Thyroid gland (tissue), 4 donors: ENCODE data around the gene KCNH4. TPM values are rescaled to one million over a fixed set of nuclear protein-coding genes. Genes with fewer than 3 reads are reported as not detected.

Source experiments
- DNase-seq, 2 donors: peaks; one replicate each; pipeline ENCODE4 v3.0.0-alpha.2; 2019
- H3K27ac ChIP-seq, 3 donors: fragments of 200-600 bp; sonication (generic); 1 replicate in 2 of 3; 2 replicates in 1 of 3; pipeline ENCODE4 v1.5.1; 2016 to 2019; ENCODE audit warnings: mild to moderate bottlenecking in 1 of 3, moderate library complexity in 1 of 3
- H3K27me3 ChIP-seq: fragments of 200-600 bp; sonication (generic); one replicate; pipeline ENCODE4 v1.5.1; 2019
- H3K36me3 ChIP-seq, 2 donors: fragments of 200-600 bp; sonication (generic); one replicate each; pipeline ENCODE4 v1.5.1; 2016 to 2019
- H3K4me1 ChIP-seq, 2 donors: fragments of 200-600 bp; sonication (generic); one replicate each; pipeline ENCODE4 v1.5.1; 2017 to 2019
- H3K4me3 ChIP-seq, 3 donors: fragments of 200-600 bp; sonication (generic); replicated peaks in 1 of 3; 1 replicate in 2 of 3; 2 replicates in 1 of 3; pipeline ENCODE4 v1.5.1; 2016; ENCODE audit warnings: mild to moderate bottlenecking in 1 of 3
- H3K9me3 ChIP-seq: fragments of 200-600 bp; sonication (generic); one replicate; pipeline ENCODE4 v1.5.1; 2017
- POLR2A ChIP-seq, 2 donors: fragments of 450-650 bp; IDR thresholded peaks; one replicate each; pipeline ENCODE4 v1.6.1; 2017; ENCODE audit warnings: antibody characterized with exemption in 2 of 2, mild to moderate bottlenecking in 2 of 2, moderate library complexity in 1 of 2
- WGBS, 2 donors: methylation state at CpG; one replicate each; pipeline ENCODE4 v1.1.5; 2017; 5-methylcytosine and 5-hydroxymethylcytosine counted together
- intact Hi-C: fragments of 100-400 bp; cut with DNase I; formaldehyde crosslinking; loops from one replicate; pipeline ENCODE4 v1.15.1; 2023
- total RNA-seq, 4 donors: library from RNA; depleted of rRNA; stranded (reverse); fragments of >200 nt; gene quantifications; one replicate each; pipeline ENCODE4 v1.2.3, GENCODE V29; 2016
- TF ChIP-seq, protein P1 (sequence below), 6 experiments: fragments of 200-600 bp in 3 of 6; fragments of 450-650 bp in 3 of 6; sonication (generic) in 3 of 6; IDR thresholded peaks; one replicate each; pipeline ENCODE4 v1.5.1; 2016 to 2019; ENCODE audit warnings: antibody characterized with exemption in 6 of 6, mild to moderate bottlenecking in 2 of 6, inconsistent platforms in 1 of 6, moderate library complexity in 1 of 6

Gene KCNH4
- total RNA-seq, 4 donors from 2014 or later: not detected

DNA sequence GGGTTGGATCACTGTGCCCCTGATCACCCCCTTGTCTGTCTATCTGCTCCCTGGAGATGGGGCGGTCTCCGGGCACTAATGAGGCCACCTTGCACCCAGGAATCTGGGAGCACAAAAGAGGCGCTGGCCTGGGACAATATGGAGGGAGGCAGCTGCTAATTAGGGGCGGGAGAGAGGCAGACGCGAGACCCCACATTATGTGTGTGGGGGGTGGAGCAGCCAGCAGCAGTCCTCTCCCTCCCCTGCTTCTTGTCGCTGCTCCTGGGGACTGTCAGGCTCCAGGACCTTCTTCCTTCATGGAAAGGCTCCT, 4.6 kb upstream of the KCNH4 start:
- H3K36me3 ChIP-seq: no peaks in the 10 kb centered on the region
- H3K4me3 ChIP-seq: no peak overlapping the region
- WGBS, 2 donors: 68 to 72% methylated on average over 7 of the region's 7 CpGs
- H3K27ac ChIP-seq: no peak overlapping the region
- peaks cover 15 to 21% of the 10 kb centered on the region in 2 donors for H3K4me1 ChIP-seq
- peaks cover 6% of the 10 kb centered on the region for H3K27me3 ChIP-seq
- TF ChIP-seq POLR2A (IDR thresholded peaks at IDR 0.05): no peak
- TF ChIP-seq, protein P1, sequence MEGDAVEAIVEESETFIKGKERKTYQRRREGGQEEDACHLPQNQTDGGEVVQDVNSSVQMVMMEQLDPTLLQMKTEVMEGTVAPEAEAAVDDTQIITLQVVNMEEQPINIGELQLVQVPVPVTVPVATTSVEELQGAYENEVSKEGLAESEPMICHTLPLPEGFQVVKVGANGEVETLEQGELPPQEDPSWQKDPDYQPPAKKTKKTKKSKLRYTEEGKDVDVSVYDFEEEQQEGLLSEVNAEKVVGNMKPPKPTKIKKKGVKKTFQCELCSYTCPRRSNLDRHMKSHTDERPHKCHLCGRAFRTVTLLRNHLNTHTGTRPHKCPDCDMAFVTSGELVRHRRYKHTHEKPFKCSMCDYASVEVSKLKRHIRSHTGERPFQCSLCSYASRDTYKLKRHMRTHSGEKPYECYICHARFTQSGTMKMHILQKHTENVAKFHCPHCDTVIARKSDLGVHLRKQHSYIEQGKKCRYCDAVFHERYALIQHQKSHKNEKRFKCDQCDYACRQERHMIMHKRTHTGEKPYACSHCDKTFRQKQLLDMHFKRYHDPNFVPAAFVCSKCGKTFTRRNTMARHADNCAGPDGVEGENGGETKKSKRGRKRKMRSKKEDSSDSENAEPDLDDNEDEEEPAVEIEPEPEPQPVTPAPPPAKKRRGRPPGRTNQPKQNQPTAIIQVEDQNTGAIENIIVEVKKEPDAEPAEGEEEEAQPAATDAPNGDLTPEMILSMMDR (IDR thresholded peaks at IDR 0.05): no peak
- H3K9me3 ChIP-seq: no peaks in the 10 kb centered on the region
- intact Hi-C loops: no loop called here
- no peak for DNase-seq

DNA sequence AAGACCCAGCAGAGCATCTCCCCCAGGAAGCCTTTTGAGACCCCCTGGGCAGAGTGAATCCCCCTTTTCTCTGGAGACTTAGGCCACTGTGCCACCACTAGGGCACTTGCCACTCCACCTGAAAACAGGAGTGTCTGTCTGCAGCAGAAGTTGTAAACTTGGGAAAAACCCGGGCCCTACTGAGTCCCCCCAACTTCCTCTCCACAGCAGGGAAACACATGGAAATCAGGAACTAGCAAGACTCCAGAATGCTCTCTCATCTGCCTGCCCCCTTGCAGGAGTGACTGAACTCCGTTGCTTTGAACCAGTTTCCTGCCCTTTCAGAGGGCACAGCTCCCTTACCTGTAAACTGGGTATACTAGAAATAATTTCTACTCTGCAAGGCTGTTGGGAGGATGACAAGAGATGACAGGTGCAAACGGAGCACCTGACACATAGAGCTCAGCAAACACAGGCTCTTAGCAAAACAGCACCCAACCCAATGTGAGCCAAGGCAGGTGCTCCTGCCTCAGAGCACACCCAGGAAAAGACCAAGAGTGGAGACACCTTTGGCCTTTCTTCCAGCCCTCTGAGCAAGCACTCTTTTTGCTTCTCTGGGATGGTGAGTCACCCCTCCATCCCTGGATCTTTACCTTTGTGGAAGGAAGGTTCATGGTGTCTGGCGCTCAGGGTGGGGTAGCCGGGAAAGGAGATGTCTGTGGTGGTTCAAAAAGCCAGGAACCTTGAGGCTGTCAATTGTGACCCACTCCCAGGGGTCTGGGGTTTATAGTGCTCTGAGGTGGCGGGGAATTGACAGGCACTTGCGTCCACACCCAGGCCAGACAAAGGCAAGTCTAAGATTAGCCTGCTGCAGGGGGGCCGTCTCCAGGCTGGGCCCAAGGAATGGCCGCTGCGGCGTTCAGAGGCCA, 4.0 kb upstream of the KCNH4 start, which contains the start of gene HCRT:
Gene HCRT, minus strand, starts transcription at position 740 of the 908 bp plus-strand sequence. Its CDS starts 87 bp downstream, at position 653.
- H3K27ac ChIP-seq: no peak within 1 kb of the TSS

DNA sequence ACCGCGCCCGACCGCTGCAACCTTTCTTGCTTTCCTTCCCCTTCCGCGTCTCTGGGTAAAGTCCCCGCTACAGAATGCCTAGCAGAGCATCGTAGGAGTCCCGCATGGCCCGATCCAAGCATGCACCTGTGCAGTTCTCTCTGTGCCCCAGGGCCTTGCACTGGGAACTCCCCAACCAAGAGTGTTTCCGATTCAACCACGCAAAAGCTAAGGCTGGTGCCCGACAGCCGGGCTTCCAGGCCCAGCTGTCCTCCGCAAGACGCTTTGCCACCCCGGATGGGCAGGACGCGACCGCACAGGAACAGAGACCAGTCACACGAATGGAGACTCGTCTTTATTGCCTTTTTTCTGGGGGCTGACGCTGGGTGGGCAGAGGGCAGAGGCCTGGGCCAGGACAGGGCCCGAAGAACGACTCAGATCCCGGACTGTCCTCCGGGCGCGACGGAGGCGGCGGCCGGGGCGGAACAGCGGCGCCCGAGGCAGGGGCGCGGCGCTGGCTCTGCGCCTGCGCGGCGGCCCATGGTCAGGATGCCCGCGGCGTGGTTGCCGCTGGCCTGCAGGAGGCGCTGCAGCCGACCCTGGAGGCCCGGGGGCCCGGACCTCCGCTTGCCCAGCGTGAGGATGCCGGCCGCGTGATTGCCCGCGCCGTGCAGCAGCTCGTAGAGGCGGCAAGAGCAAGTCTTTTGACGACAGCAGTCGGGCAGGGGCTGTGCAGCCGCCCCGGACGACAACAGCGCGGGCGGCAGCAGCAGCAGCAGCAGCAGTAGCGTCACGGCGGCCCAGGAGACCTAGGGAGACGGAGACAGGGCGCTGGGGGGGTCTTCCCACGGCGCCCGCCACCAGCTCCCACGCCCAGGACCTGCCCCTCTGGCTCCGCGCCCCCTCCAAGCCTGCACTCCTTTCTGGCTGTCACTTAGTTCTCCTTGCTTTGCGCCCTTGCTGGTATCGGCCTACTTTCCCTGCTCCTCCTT, 3.1 kb upstream of the KCNH4 start:
- intact Hi-C loops: no loop called here
- DNase-seq: peak; percentile 66 to 73
- Histone ChIP-seq H3K36me3 (no peaks in the 10 kb centered on the region), H3K27ac (no peak overlapping the region), H3K4me1 (peaks cover 18 to 27% of the 10 kb centered on the region in 2 donors), H3K27me3 (peaks cover 6% of the 10 kb centered on the region), H3K4me3 (peak overlapping the region in 2 of 3 donors; percentile 6 to 44), H3K9me3 (no peaks in the 10 kb centered on the region)
- TF ChIP-seq, protein P1 (IDR thresholded peaks at IDR 0.05): peak; percentile 33 to 95 (median 78)
- TF ChIP-seq POLR2A (IDR thresholded peaks at IDR 0.05): peak in 1 of 2 donors; percentile 15
- 10 to 19% methylated on average over 19 to 24 of the region's 83 CpGs for WGBS, 2 donors

More for the DNA sequence above, 4.0 kb upstream of the KCNH4 start, which contains the start of gene HCRT:
- Histone ChIP-seq H3K4me1 (peaks cover 18 to 27% of the 10 kb centered on the region in 2 donors), H3K4me3 (peak within 1 kb of the TSS in 2 of 3 donors; percentile 6 to 44), H3K27me3 (peaks cover 6% of the 10 kb centered on the region), H3K36me3 (no peaks in the 10 kb centered on the region), H3K9me3 (no peaks in the 10 kb centered on the region)
- no peak for TF ChIP-seq POLR2A (IDR thresholded peaks at IDR 0.05)
- TF ChIP-seq, protein P1 (IDR thresholded peaks at IDR 0.05): no peak
- WGBS, 2 donors: 80 to 81% methylated on average over 11 of the region's 11 CpGs
- DNase-seq: no peak
- intact Hi-C loops: no loop called here

DNA sequence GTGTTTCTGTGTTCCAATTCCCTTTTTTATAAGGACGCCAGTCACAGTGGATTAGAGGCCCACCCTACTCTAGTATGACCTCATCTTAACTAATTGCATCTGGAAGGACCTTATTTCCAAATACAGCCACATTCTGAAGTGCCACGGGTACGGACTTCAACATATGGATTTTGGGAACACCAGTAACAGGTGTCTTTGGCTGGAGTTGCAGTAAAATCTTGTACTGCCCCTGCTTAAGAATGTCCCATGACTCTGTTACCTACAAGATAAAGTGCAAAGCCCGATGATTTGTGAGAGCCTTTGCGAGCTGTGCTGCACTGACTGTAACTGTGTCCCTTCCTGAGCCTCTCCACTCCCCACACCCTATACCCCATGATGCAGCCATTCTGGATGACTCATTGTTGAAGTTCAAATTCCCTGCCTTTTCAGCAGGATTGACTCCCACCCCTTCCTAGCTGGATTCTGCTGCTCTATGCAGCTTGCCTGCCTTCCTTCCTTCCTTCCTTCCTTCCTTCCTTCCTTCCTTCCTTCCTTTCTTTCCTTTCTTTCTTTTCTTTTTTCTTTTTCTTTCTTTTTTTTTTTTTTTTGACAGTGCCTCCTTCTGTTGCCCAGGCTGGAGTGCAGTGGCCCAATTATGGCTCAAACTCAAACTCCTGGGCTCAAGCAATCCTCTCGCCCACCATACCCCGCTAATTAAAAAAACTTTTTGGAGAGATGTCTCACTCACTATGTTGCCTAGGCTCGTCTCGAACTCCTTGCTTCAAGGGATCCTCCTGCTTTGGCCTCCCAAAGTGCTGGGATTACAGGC, 2.2 kb upstream of the KCNH4 start:
- Histone ChIP-seq H3K9me3 (no peaks in the 10 kb centered on the region), H3K4me1 (peaks cover 18 to 27% of the 10 kb centered on the region in 2 donors), H3K27ac (no peak overlapping the region), H3K36me3 (no peaks in the 10 kb centered on the region), H3K4me3 (no peak overlapping the region), H3K27me3 (peaks cover 6% of the 10 kb centered on the region)
- intact Hi-C loops: no loop called here
- 77 to 82% methylated on average over 9 of the region's 9 CpGs for WGBS, 2 donors
- DNase-seq: no peak
- TF ChIP-seq, protein P1 (IDR thresholded peaks at IDR 0.05): peak in 1 of 6 experiments; percentile 14
- TF ChIP-seq POLR2A (IDR thresholded peaks at IDR 0.05): no peak
